ENCODE measurements around the gene UGT1A8. TPM values are rescaled to one million over a fixed set of nuclear protein-coding genes. Genes with fewer than 3 reads are reported as not detected.

Gene UGT1A8
- polyA plus RNA-seq, 1 of the 3 experiments (the other 2 are of a cell fraction): not detected

GRCh38 chr2:233819884-233820773, 202.7 kb downstream of the UGT1A8 start:
- no peak overlapping the region for H3K4me2 ChIP-seq
- no peaks in the 10 kb centered on the region for H3K36me3 ChIP-seq (replicated peaks in 1 of 2; ENCODE audit: control insufficient read depth in 1 of 2, insufficient read depth in 2 of 2, low read length in 1 of 2)
- no peaks in the 10 kb centered on the region for H3K79me2 ChIP-seq (ENCODE audit: insufficient read depth)
- ChIA-PET POLR2A (no interaction called here), CTCF (no interaction called here)
- no peaks in the 10 kb centered on the region for H3K27me3 ChIP-seq (ENCODE audit: insufficient read depth)
- H3F3A ChIP-seq (replicated peaks; ENCODE audit: insufficient read depth): no peaks in the 10 kb centered on the region
- no peak overlapping the region for H2AFZ ChIP-seq (ENCODE audit: low read depth)
- H3K4me3 ChIP-seq (ENCODE audit: low read depth in 2 of 2, low read length in 1 of 2): no peak overlapping the region
- no peak for DNase-seq
- TF ChIP-seq RFX5 (IDR thresholded peaks at IDR 0.05; ENCODE audit: low read length) (no peak), SMC3 (IDR thresholded peaks at IDR 0.05; ENCODE audit: low read depth, low read length) (no peak), NFIC (IDR thresholded peaks at IDR 0.05; ENCODE audit: borderline replicate concordance) (no peak), RAD21 (IDR thresholded peaks at IDR 0.05; ENCODE audit: low read length) (no peak), ELF1 (IDR thresholded peaks at IDR 0.05) (no peak), FOSL2 (IDR thresholded peaks at IDR 0.05; ENCODE audit: borderline replicate concordance, low read depth) (no peak), MXI1 (IDR thresholded peaks at IDR 0.05; ENCODE audit: low read depth, low read length) (no peak), MEF2A (IDR thresholded peaks at IDR 0.05; ENCODE audit: borderline replicate concordance, low read depth) (no peak), NRF1 (IDR thresholded peaks at IDR 0.05; ENCODE audit: low read depth, low read length) (no peak), POLR2AphosphoS5 (IDR thresholded peaks at IDR 0.05; ENCODE audit: low read depth, low read length) (no peak), TAF1 (IDR thresholded peaks at IDR 0.05; ENCODE audit: borderline replicate concordance, low read depth, low read length) (no peak), RCOR1 (IDR thresholded peaks at IDR 0.05; ENCODE audit: low read length) (no peak), TEAD4 (IDR thresholded peaks at IDR 0.05; ENCODE audit: borderline replicate concordance, insufficient read depth) (no peak), ZBTB33 (IDR thresholded peaks at IDR 0.05; ENCODE audit: borderline replicate concordance, low read depth) (no peak)
- TF ChIP-seq, protein P1, sequence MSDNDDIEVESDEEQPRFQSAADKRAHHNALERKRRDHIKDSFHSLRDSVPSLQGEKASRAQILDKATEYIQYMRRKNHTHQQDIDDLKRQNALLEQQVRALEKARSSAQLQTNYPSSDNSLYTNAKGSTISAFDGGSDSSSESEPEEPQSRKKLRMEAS (IDR thresholded peaks at IDR 0.05; ENCODE audit: low read depth): no peak
- TF ChIP-seq, protein P2, sequence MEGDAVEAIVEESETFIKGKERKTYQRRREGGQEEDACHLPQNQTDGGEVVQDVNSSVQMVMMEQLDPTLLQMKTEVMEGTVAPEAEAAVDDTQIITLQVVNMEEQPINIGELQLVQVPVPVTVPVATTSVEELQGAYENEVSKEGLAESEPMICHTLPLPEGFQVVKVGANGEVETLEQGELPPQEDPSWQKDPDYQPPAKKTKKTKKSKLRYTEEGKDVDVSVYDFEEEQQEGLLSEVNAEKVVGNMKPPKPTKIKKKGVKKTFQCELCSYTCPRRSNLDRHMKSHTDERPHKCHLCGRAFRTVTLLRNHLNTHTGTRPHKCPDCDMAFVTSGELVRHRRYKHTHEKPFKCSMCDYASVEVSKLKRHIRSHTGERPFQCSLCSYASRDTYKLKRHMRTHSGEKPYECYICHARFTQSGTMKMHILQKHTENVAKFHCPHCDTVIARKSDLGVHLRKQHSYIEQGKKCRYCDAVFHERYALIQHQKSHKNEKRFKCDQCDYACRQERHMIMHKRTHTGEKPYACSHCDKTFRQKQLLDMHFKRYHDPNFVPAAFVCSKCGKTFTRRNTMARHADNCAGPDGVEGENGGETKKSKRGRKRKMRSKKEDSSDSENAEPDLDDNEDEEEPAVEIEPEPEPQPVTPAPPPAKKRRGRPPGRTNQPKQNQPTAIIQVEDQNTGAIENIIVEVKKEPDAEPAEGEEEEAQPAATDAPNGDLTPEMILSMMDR (IDR thresholded peaks at IDR 0.05): no peak
- TF ChIP-seq, protein P3, sequence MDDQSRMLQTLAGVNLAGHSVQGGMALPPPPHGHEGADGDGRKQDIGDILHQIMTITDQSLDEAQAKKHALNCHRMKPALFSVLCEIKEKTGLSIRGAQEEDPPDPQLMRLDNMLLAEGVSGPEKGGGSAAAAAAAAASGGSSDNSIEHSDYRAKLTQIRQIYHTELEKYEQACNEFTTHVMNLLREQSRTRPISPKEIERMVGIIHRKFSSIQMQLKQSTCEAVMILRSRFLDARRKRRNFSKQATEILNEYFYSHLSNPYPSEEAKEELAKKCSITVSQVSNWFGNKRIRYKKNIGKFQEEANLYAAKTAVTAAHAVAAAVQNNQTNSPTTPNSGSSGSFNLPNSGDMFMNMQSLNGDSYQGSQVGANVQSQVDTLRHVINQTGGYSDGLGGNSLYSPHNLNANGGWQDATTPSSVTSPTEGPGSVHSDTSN (IDR thresholded peaks at IDR 0.05): no peak
- no peak overlapping the region for H3K9ac ChIP-seq
- H3K9me2 ChIP-seq: no peaks in the 10 kb centered on the region
- H3K27ac ChIP-seq (ENCODE audit: low read depth in 2 of 2, low read length in 1 of 2): no peak overlapping the region
- no peaks in the 10 kb centered on the region for H4K20me1 ChIP-seq (ENCODE audit: insufficient read depth)
- peaks cover 0 to 3% of the 10 kb centered on the region in 2 experiments; a peak in 1 of 4 replicates for H3K4me1 ChIP-seq (ENCODE audit: control insufficient read depth in 1 of 2, insufficient read depth in 2 of 2, low read depth in 1 of 2, low read length in 1 of 2)
- no peaks in the 10 kb centered on the region for H3K9me3 ChIP-seq
- WGBS (ENCODE audit: low lambda C conversion rate): 57% methylated on average over 3 of the region's 18 CpGs

Measured in SK-N-SH (cell line).